GM18867 (cell line): ENCODE measurements around the gene RHOA.
A peak's percentile ranks its signal among the peaks of the same experiment; 100 is the strongest.
"Not testable (repeated sequence)": the region's sequence is repeated elsewhere in the genome, so short reads cannot be mapped to it uniquely, and the experiment has no call there.

Experiments
- ATAC-seq: cut with Tn5 transposase; IDR thresholded peaks from one replicate; pipeline ENCODE4 v1.9.1; 2021; ENCODE audit warnings: mild to moderate bottlenecking, moderate library complexity; ENCODE audit not compliant: unreplicated experiment

Gene RHOA

GRCh38 chr3:49412632-49413337 is 1.0 kb upstream of the RHOA start:
- no peak for ATAC-seq

- peak; percentile 22 for ATAC-seq
Observed at GRCh38 chr3:49411535-49411967, 225 bp downstream of the RHOA start.

- no peak for ATAC-seq
Observed at GRCh38 chr3:49410846-49411534, 786 bp downstream of the RHOA start.

- no peak for ATAC-seq
Observed at GRCh38 chr3:49410066-49410845, 1.5 kb downstream of the RHOA start.

- no peak for ATAC-seq
Observed at GRCh38 chr3:49406571-49407565, 4.9 kb downstream of the RHOA start.

GRCh38 chr3:49405570-49405969 is 6.2 kb downstream of the RHOA start:
- ATAC-seq = not testable (repeated sequence)

GRCh38 chr3:49403891-49404290 is 7.9 kb downstream of the RHOA start:
- no peak for ATAC-seq

GRCh38 chr3:49401766-49402165 is 10.0 kb downstream of the RHOA start:
- no peak for ATAC-seq

GRCh38 chr3:49399461-49399860 is 12.3 kb downstream of the RHOA start:
- ATAC-seq = no peak

- ATAC-seq = no peak
Observed at GRCh38 chr3:49397470-49397869, 14.3 kb downstream of the RHOA start.

GRCh38 chr3:49391310-49391709 is 20.5 kb downstream of the RHOA start:
- not testable (repeated sequence) for ATAC-seq

- ATAC-seq = no peak
Observed at GRCh38 chr3:49389297-49389696, 22.5 kb downstream of the RHOA start.

- ATAC-seq = no peak
Observed at GRCh38 chr3:49388289-49388820, 23.4 kb downstream of the RHOA start.

GRCh38 chr3:49387721-49388120 is 24.1 kb downstream of the RHOA start:
- no peak for ATAC-seq

GRCh38 chr3:49386056-49386756 is 25.6 kb downstream of the RHOA start:
- no peak for ATAC-seq

GRCh38 chr3:49385617-49386016 is 26.2 kb downstream of the RHOA start:
- ATAC-seq = no peak

- no peak for ATAC-seq
Observed at GRCh38 chr3:49383387-49383786, 28.4 kb downstream of the RHOA start.

GRCh38 chr3:49378249-49378895 is 33.4 kb downstream of the RHOA start:
- no peak for ATAC-seq

- ATAC-seq = no peak
Observed at GRCh38 chr3:49377483-49377882, 34.3 kb downstream of the RHOA start.
